ENCODE data around the gene CCDC152.

GRCh38 chr5:42767491-42768105 lies 11.0 kb downstream of the CCDC152 start:
- no peak for TF ChIP-seq POLR2A (IDR thresholded peaks at IDR 0.05; ENCODE audit: low read depth)
- peak; percentile 48 to 52 (median 50) for TF ChIP-seq CTCF (IDR thresholded peaks at IDR 0.05)
- TF ChIP-seq EP300 (IDR thresholded peaks at IDR 0.05) = no peak

All from esophagus muscularis mucosa (tissue), 4 donors.